A673 (cell line): ENCODE data around the gene BCL2L12. TPM values are rescaled to one million over a fixed set of nuclear protein-coding genes. Genes with fewer than 3 reads are reported as not detected.
A peak's percentile ranks its signal among the peaks of the same experiment; 100 is the strongest.

ENCODE experiments used
- BruUV-seq: library from RNA; stranded (reverse); fragments of 400-500 nt; replicated peaks from 2 replicates; lab custom pipeline; 2021; lab: Mats Ljungman, UMichigan
- CTCF ChIA-PET: fragments of 300-600 bp; sonication (Branson Sonifier 250); formaldehyde crosslinking; loops from one replicate; lab custom pipeline; 2022; ENCODE audit warnings: antibody characterized with exemption; lab: Charles Lee
- POLR2A ChIA-PET: fragments of 300-600 bp; sonication (Branson Sonifier 250); formaldehyde crosslinking; loops from one replicate; lab custom pipeline; 2022; ENCODE audit warnings: antibody characterized with exemption; ENCODE audit not compliant: low non-redundant PET; lab: Charles Lee
- DNase-seq: peaks from one replicate; pipeline ENCODE4 v3.0.0-alpha.2; 2015; ENCODE audit warnings: low spot score
- H3K27ac ChIP-seq: fragments of 200-600 bp; sonication (generic); 2 replicates; pipeline ENCODE4 v1.5.1; 2016; ENCODE audit warnings: mixed run types, low read depth, mild to moderate bottlenecking, mixed read lengths, antibody characterized with exemption, low read length; ENCODE audit not compliant: poor library complexity, severe bottlenecking
- H3K27me3 ChIP-seq: fragments of 200-600 bp; sonication (generic); replicated peaks from 2 replicates; pipeline ENCODE4 v1.6.1; 2017; ENCODE audit warnings: mixed run types, low read depth, mild to moderate bottlenecking, mixed read lengths, antibody characterized with exemption, low read length; ENCODE audit not compliant: insufficient read depth, poor library complexity
- H3K36me3 ChIP-seq: fragments of 200-600 bp; sonication (generic); 2 replicates; pipeline ENCODE4 v1.6.1; 2016; ENCODE audit warnings: mixed run types, mild to moderate bottlenecking, mixed read lengths, antibody characterized with exemption, low read length; ENCODE audit not compliant: insufficient read depth, poor library complexity, severe bottlenecking
- H3K4me1 ChIP-seq: fragments of 200-600 bp; sonication (generic); 2 replicates; pipeline ENCODE4 v1.6.1; 2017; ENCODE audit warnings: mixed run types, mild to moderate bottlenecking, mixed read lengths, antibody characterized with exemption, low read length; ENCODE audit not compliant: insufficient read depth, poor library complexity, severe bottlenecking
- H3K4me3 ChIP-seq: fragments of 200-600 bp; sonication (generic); 2 replicates; pipeline ENCODE4 v1.5.1; 2016; ENCODE audit warnings: low read depth, mixed run types, mild to moderate bottlenecking, mixed read lengths, low read length; ENCODE audit not compliant: poor library complexity, severe bottlenecking
- H3K9me3 ChIP-seq: fragments of 200-600 bp; sonication (generic); 2 replicates; pipeline ENCODE4 v1.6.1; 2016; ENCODE audit warnings: mixed run types, low read depth, mild to moderate bottlenecking, mixed read lengths, antibody characterized with exemption, low read length; ENCODE audit not compliant: poor library complexity, severe bottlenecking
- EZH2 ChIP-seq: fragments of 200-600 bp; sonication (generic); IDR thresholded peaks from 2 replicates; pipeline ENCODE4 v1.6.1; 2017; ENCODE audit warnings: borderline replicate concordance, low read depth, mild to moderate bottlenecking, mixed read lengths, antibody characterized with exemption, low read length; ENCODE audit not compliant: poor library complexity, severe bottlenecking
- intact Hi-C: fragments of 100-400 bp; cut with micrococcal nuclease; formaldehyde crosslinking; loops from one replicate; pipeline ENCODE4 v1.10.0; 2022; ENCODE audit not compliant: unreplicated experiment
- total RNA-seq: library from RNA; stranded (reverse); gene quantifications from 2 replicates; pipeline ENCODE4 v1.2.3, GENCODE V29; 2021
- TF ChIP-seq, protein P1 (sequence below): fragments of 300-800, 200-600 bp; sonication (generic); conservative IDR thresholded peaks from 2 replicates; pipeline ENCODE4 v1.5.1; 2017; ENCODE audit warnings: low read depth, mild to moderate bottlenecking, antibody characterized with exemption, low read length, moderate library complexity, mixed read lengths

Gene BCL2L12
- total RNA-seq, 1 experiment from 2014 or later: 99.1 TPM

- Histone ChIP-seq H3K4me1 (peaks cover 29% of the 10 kb centered on the region), H3K4me3 (peak overlapping the region; percentile 81), H3K27me3 (no peaks in the 10 kb centered on the region), H3K27ac (peak overlapping the region; percentile 57), H3K36me3 (peaks cover 38% of the 10 kb centered on the region), H3K9me3 (no peaks in the 10 kb centered on the region)
- no TSS peak for BruUV-seq
- no peak for DNase-seq
- TF ChIP-seq EZH2: no peak
- TF ChIP-seq, protein P1, sequence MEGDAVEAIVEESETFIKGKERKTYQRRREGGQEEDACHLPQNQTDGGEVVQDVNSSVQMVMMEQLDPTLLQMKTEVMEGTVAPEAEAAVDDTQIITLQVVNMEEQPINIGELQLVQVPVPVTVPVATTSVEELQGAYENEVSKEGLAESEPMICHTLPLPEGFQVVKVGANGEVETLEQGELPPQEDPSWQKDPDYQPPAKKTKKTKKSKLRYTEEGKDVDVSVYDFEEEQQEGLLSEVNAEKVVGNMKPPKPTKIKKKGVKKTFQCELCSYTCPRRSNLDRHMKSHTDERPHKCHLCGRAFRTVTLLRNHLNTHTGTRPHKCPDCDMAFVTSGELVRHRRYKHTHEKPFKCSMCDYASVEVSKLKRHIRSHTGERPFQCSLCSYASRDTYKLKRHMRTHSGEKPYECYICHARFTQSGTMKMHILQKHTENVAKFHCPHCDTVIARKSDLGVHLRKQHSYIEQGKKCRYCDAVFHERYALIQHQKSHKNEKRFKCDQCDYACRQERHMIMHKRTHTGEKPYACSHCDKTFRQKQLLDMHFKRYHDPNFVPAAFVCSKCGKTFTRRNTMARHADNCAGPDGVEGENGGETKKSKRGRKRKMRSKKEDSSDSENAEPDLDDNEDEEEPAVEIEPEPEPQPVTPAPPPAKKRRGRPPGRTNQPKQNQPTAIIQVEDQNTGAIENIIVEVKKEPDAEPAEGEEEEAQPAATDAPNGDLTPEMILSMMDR: no peak
- intact Hi-C loops: loop anchor here (5.0 kb wide), 2 partner anchors 88 to 108 kb away; partner anchors contain the start of gene PRR12
- POLR2A ChIA-PET: no interaction called here
- CTCF ChIA-PET: interaction anchor here (0.6 to 1.2 kb wide), 4 partner anchors 10 to 176 kb away, joined by 3 to 9 read pairs (median 5); partner anchors contain the start of gene ADM5
These were observed 14.2 kb downstream of the BCL2L12 start for GRCh38 chr19:49679771-49680413.

GRCh38 chr19:49680421-49681351, 15.0 kb downstream of the BCL2L12 start:
- ChIA-PET CTCF (interaction anchor here (0.6 to 1.2 kb wide), 5 partner anchors 10 to 169 kb away, joined by 3 to 9 read pairs (median 3); partner anchors contain the start of gene CPT1C), POLR2A (no interaction called here)
- H3K36me3 ChIP-seq: peaks cover 45% of the 10 kb centered on the region
- no peak for TF ChIP-seq EZH2
- TF ChIP-seq, protein P1: peak; percentile 99
- H3K4me3 ChIP-seq: no peak overlapping the region
- no TSS peak for BruUV-seq
- peak overlapping the region; percentile 57 for H3K27ac ChIP-seq
- intact Hi-C loops: no loop called here
- no peaks in the 10 kb centered on the region for H3K27me3 ChIP-seq
- peak; percentile 94 for DNase-seq
- no peaks in the 10 kb centered on the region for H3K9me3 ChIP-seq
- H3K4me1 ChIP-seq: peaks cover 29% of the 10 kb centered on the region

DNA sequence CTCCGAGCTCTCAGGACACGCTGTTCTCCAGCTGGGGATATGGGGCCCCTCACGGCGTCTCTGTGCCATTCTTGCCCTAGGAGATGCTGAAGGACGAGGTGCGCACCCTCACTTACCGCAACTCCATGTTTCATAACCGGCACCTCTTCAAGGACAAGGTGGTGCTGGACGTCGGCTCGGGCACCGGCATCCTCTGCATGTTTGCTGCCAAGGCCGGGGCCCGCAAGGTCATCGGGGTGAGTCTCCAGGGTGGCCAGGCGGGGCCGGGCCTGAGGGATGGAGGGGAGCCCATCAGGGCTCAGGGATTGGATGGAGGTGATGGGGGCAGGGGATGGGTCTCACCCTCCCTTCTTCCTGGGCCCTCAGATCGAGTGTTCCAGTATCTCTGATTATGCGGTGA, 16.1 kb downstream of the BCL2L12 start:
- intact Hi-C loops: no loop called here
- POLR2A ChIA-PET: no interaction called here

More for the DNA sequence above, 16.1 kb downstream of the BCL2L12 start:
- no peaks in the 10 kb centered on the region for H3K27me3 ChIP-seq
- no peak overlapping the region for H3K27ac ChIP-seq
- CTCF ChIA-PET: interaction anchor here (1.2 kb wide), 1 partner anchor 8 kb away, joined by 5 read pairs; the partner anchor contains the start of gene CPT1C
- DNase-seq: no peak
- no peaks in the 10 kb centered on the region for H3K9me3 ChIP-seq
- peaks cover 51% of the 10 kb centered on the region for H3K36me3 ChIP-seq
- TF ChIP-seq, protein P1: no peak
- no peak for TF ChIP-seq EZH2
- no peak overlapping the region for H3K4me3 ChIP-seq
- peaks cover 26% of the 10 kb centered on the region for H3K4me1 ChIP-seq
- no TSS peak for BruUV-seq
